Umbilical cord (tissue), 2 donors: ENCODE data around the gene GPD2. TPM values are rescaled to one million over a fixed set of nuclear protein-coding genes. Genes with fewer than 3 reads are reported as not detected.
"Not testable (repeated sequence)": the region's sequence is repeated elsewhere in the genome, so short reads cannot be mapped to it uniquely, and the experiment has no call there.

ENCODE experiments used
- DNase-seq: peaks from one replicate; pipeline ENCODE4 v3.0.0-alpha.2; 2015; ENCODE audit warnings: low spot score
- total RNA-seq: library from RNA; depleted of rRNA; stranded (reverse); fragments of >200 nt; gene quantifications from one replicate; pipeline ENCODE4 v1.2.3, GENCODE V29; 2014; ENCODE audit warnings: low replicate concordance; ENCODE audit not compliant: insufficient read depth

The GPD2 gene
- total RNA-seq, 1 donor from 2014 or later: 8.9 TPM

DNA sequence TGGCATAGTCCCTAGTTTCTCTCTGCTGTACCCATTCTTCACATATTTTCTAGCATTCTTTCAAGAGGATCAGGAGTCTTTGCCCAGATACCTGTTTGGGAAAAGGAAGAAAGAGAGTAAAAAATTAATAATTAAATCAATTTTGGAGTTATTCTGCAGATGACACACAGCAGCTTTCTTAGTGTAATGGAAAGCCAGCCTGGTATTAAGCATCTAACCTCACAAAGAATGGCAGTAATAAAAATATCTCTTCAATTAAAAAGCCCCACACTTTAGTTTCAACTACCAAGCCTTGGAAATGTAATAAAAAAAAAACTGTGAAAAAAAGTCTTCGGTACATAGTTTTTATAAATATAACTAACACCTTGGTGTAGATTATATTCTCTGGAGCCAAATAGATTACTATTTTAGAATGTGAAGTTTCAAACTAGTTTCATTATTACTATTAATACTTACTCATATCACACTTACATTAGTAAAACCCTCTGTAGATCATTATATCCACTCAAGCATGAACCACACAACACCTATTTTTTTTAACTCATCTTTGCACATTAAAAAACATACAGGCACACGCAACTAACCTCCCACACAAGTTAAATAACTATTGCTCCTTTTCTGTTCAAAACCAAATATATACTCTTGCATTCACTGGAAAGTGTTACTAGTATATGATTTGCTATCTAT lies 90.9 kb downstream of the GPD2 start:
- no peak for DNase-seq

DNA sequence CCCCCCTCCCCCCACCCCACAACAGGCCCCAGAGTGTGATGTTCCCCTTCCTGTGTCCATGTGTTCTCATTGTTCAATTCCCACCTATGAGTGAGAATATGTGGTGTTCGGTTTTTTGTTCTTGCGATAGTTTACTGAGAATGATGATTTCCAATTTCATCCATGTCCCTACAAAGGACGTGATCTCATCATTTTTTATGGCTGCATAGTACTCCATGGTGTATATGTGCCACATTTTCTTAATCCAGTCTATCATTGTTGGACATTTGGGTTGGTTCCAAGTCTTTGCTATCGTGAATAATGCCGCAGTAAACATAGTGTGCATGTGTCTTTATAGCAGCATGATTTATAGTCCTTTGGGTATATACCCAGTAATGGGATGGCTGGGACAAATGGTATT lies 92.4 kb downstream of the GPD2 start:
- DNase-seq: not testable (repeated sequence)

DNA sequence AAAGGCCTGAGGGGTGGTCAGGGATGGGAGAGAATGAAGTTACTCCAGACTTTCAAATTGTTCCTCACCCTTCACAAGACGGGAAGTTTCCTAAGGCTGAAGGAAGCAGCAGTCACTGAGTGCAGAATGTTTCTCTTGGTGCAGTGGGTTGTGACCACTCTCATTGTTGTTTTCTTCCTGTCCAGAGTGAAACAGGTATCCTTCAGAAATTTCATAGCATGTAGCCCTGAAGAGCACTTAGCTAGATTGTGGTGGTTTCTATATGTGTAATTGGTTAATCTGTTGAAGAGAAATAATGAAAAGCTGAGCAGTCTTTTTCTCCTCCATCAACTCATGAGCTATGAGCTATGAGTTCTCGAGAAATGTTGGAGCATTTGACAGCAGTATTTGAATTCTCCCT lies 96.8 kb downstream of the GPD2 start:
- DNase-seq: no peak

DNA sequence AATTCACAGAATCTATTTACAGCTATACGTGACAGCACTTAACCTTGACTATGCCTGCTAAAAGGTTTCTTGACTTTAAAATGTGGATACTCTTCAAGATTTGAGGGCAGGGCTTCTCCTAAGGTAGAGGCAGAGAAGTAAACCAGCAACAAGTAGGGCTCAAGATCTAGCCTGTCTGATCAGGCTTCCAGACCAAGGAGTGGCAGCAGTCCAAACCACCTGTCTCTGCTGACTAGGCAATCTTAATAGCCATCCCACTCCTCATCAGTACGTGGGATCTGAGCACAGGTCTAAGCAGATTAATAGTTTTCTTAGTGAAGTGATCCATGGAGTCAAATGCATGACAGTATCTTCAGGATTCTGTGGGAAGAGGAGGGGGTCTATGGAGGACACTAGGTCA lies 100.4 kb downstream of the GPD2 start:
- no peak for DNase-seq

DNA sequence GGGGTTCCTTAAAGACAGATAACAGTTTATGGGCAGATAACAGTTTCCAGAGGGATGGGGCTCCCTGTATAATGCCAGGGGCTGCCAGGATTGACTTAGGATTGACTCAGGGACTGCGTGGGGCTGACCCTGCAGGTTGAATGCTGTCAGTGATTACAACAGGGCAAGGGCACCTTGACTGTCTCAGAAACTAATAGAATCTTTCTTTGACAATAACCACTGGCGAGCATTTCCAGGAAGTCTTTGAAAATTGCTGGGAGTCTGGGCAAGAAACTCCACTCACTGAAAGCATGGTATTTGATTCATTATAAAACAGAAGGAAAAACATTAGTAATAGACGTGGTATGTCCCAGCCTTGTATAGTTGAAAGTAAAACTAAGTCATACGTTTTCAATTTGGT lies 101.0 kb downstream of the GPD2 start:
- DNase-seq: no peak

DNA sequence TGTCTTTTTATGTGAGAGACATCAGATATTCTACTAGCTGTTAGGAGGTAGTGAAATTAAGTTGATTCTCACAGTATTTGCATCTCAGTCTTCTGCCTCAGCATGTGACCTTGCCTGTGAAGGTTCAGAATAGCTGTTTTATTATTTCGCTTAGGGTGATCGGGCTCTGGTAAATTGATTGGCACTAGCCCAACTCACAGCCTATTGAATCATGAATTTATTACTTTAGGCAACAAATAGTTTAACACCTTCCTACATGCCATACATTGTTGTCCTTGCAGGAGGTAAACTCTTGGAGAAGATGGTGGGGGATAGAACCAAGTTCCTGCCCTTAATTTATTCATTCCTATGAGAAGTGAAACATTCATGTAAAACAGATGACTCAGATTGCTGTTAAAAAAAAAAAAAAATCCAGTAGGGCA lies 101.9 kb downstream of the GPD2 start:
- DNase-seq: no peak

DNA sequence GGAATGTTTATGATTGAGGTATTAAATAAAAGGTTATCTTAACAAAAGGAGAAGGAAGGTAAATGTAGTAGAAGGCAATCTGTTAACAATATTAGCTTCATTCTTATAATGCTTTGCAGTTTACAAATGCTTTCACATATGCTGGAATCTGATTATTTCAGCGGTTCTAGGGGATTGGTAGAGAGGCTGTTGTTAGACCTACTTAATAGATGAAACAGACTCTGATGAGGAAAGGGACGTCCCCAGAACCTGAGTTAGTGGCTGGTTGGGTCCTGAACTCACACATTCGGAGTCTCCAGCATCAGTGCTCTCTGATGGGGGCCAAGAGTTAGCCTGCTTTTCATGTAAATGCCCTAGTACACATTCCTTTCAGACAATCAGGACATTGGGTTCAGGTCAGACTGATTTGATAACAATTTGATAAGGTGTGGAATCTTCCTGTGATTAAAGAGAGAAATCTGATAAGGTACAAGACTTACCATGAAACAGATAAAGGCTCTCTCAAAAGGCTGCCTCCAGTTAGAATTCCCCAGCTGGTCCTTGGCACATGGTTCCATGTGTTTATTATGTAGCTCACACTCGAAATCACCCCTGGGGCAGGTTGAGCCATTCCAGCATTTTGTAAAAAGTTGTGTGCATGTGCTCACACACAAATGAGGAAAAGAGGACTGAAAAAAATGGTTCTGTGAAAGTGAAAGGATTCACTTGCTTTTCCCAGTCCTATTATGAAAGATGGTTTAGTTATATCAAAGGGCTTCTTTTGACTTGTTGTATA lies 103.1 kb downstream of the GPD2 start:
- no peak for DNase-seq

DNA sequence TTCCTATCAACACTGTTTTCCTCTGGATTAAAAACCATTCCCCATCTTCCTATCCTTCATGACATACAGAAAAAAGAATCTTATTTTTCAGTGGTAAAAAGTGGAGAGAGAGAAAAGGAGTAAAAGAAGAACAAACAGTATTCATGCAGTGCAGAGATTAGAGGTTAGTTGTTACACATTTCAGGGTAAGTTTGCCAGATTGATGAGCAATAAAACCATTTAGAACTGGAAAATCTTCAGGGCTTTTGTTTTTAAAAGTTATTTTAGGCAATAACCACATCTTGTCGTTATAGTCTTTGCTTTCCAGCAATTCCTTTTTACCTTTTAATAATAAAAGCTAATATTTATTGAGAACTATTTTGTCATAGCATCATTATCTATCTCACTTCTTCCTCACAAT lies 104.5 kb downstream of the GPD2 start:
- no peak for DNase-seq

DNA sequence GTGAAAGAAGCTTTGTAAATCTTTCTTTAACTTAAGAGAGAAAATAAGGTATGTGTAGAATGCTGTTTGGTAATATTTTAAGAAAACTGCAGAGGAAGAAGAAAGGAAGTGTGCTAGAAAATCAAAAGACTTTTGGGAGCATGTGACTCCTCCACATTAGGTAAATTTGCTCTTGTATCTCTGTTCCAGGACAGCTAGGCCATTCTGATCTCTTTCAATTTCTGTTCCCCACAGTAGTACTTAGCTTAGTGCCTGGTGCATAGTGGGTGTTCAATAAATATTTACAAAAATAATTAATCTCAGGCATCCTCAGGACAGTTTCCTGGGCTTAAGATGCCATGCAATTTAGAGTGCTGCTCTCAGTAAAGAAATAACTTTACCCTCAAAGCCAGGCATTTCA lies 105.0 kb downstream of the GPD2 start:
- no peak for DNase-seq

DNA sequence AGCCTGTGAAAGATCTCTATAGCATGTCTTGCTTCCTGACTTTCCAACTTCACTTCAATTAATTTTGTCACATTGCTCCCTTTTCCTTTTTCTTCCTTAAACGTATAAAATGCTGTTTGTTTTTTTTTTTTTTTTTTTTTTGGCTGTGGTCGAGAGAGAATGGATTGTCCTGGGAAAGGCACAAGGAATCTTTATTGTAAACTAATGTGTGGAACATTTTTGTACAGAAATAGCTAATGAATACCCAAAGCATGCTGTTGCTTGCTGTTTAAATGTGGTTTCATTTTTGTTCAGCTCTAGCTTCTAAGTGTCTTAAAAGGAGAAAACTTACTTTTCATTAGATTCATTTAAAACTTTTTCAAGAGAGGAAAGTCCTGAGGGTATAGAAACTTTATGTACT lies 105.5 kb downstream of the GPD2 start:
- no peak for DNase-seq

DNA sequence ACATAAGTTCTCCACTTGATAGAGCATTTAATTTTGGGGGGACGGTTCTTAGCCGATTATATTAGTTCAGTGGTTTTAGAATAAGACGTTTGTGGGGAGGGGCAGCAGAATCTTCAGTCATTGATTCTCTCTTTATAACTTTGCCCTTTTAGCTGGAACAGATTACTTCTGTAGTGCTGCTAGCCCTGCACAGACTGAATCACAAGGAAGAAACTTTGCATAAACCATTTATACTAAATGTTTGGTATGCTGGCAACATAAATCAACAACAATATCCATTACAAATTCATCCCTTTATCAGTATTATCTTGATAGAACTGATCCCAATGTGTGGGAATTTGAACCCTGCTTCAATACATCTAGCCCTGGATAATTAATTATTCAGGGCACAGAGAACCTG lies 112.2 kb downstream of the GPD2 start:
- no peak for DNase-seq

DNA sequence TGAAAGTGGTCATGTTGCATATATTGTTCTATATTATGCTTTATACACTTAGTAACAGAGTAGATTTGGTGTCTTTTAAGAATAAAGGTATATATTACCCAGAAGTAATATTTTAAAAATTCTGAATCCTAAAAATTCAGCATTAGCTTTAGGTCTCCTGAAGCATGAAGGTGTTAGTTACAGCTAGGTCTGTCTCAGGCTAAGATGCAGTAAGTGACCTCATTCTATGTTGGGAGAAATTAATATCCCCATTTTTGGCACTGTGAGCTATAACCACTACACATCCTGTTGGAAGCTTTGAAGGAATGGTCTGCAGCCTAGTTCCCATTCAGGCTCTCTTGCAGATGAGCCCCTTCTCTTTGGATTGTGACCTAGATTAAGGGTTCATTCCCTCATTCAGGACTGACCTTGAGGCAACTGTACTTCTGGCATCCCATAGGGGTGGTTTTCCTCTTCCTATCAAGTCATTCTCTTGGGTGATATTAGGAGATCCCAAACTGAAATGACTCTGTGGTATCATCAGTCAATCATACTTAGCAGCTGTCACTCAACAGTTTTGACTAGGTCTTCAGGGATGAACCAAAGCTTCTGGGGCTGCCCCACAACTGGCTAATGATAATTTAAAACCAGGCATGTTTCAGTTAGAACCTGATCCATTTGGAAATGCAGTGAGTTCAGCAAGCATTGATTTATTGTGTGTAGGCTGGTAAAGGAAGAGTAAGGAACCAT lies 117.7 kb downstream of the GPD2 start:
- no peak for DNase-seq

DNA sequence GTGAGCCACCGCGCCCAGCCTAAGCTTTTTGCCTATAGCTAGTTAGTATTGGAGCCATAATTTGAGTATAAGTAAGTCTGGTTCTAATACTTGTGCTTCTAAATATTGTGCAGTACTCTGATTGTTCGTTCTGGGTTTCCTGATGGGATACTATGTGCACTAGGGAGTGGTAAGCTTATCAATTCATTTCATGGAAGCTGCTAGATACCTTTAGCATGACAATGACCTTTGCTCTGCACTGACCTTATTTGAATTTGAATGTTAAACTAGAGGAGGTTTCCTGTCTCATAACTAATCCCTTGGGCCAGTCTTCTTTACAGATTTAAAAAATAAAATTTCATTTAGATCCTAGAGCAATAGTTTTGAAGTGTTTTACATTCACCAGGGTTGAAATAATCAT lies 125.1 kb downstream of the GPD2 start:
- no peak for DNase-seq

DNA sequence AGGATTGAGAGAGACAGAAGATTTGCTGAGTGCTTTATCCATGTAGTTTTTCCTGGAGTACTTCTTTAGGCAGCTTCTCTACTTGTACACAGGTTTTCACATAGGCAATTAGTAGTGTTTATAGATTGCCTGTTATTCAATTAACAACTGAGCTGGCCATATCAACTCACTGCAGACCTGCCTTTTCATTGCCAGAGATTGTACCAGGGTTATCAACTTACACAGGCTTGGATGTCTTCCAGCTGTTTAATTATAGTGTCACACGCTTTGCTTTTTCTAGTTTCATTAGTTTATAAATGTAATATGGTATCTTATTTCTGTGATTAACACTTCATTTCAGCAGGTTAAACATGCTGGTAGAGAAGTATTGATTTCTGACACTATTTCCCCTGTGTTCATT lies 125.9 kb downstream of the GPD2 start:
- DNase-seq: no peak

DNA sequence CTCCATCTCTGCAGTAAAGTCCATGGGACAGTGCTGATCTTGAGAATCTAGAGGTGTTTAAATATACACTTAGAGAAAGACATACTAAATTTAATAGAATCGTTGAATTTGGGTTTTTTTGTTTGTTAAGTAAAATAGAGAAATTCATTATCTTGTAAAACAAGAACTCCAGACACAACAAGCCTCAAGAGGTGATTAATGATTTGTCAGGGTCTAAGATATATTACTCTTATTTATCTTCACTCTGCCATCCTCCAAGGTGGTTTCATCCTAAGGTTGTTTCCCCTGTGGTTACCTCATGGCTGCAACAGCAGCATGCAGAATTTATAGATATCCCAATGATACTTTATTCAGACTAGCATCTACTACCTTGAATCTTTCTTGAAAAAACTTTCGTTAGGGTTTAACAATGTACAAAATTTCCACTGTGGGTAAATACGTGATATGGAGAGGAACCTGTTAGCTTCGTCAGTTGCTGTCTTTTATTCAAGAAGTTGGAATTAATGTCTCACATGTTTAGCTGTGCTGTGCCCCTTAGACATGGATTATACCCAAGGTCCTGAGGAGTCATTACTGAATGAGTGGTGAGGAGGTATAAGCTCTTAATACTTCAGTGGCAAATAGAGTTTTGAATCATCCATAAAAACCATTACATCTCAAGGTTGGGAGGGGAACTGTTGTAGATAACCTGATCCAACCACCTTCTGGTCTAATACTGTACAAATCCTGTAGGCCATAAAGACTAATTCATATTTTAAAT lies 128.0 kb downstream of the GPD2 start:
- no peak for DNase-seq

DNA sequence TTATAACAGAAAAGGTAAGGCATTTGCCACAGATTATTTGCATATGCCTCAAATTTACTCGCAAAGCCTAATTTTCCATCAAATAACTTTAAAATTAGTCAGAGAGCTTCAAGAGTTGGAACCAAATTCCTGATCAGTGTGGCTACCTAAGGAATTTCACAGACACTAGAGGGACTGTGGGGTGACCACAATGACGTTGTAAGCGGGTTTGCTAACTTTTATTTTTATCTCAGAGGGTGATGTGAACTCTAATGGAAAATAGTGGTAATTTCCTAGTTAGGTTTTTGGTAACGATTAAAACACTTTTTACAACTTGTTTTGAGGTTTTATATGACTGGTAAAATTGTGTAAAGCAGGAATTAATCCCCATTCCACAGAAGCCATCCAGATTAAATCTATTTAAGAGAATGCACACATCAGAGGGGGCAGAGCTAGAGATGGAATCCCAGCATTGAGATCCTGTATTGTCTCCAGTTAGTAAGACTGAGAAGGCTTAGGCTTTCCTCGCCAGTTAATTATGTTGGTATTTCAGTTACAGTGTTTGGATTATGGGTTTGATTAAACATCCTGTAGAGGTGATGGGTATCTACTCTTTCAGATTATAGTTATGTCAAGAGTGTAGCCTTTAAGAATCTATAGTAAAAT lies 129.0 kb downstream of the GPD2 start:
- no peak for DNase-seq

DNA sequence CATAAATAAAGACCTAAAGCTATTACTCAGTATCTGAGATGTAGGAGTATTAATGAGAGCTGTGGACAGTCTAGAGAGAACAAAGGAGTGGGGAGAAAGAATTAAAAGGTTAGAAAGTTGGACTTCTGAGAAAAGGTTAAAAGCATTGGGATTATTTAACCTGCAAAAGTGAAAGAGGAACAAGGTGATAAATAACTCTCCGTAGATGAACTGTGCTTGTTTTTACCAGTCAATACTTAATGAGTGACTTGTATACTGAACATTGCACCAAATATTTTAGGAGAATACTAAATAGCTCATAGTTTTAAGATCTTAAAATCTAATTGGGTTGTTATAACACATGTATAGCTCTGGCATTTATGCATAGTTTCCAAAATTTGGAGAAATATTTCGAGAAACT lies 137.5 kb downstream of the GPD2 start:
- no peak for DNase-seq

DNA sequence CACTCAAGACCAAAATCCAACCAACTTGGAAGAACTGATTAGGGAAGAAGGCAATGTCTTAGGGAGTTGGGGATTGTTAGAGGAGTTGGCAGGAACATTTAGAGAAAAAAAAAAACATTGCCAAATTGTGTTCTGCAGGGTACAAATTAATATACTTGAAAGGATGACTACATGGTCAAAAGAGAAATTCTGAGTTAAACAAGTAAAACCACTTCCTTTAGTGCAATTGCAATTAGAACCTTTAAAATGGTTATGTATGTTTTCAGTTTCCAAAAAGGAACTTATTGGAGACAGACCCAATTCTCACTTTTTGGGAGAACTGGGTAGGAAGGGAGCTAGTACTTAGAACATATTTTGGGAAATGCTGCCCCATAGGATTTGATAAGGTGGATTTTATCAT lies 137.9 kb downstream of the GPD2 start:
- DNase-seq: no peak

DNA sequence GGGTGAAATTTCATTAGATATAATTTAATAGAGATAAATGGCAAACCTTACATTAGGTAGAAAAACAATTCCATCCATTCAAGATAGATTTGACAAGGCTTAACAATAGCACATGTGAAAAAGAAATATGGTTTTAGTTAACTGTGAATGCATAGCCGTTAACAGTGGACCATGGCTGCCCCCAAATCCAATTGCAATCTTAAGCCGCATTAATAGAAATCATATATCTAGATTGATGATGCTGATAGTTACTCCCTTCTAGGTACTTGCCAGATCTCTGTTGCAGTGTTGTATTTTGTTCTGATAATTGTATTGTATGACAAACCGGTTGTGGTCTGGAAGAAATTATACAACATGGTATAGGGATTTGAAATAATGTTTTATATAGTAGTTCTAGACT lies 139.8 kb downstream of the GPD2 start:
- no peak for DNase-seq

DNA sequence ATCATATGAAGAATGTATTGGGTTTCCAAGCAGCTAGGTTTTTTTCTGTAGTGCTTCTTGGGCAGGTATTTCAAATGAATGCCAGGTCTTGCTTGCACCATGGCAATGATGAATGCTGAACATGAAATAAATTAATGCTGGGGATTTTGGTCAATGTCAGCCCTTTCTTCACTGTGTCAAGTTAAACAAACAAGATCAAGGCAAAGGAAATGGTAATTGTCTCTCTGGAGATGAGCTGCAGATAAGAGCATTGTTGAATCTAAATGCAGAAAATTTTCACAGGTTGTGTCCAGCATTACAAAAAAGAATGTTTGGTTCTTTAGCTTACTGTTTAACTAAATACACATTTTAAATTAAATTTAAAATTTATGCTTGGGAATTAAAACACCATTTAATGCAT lies 144.3 kb downstream of the GPD2 start:
- DNase-seq: no peak

DNA sequence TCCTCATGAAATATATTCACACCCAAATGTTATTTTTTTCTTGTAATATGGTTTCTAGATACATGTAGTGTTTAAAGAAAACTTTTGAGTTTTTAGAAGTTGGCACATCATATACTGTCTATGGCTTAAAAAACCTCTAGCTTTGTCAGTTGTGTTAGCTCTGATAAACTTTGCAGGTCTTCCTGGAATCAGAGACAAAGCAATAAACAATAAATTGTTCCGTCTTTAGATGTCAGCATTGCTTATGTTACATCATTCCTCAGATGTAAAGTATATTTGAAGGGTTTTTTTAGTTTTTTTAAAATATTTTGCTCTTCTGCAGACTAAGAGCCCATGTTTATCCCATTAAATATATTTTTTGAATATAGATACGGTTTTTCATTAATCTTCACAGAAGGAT lies 145.1 kb downstream of the GPD2 start:
- no peak for DNase-seq

DNA sequence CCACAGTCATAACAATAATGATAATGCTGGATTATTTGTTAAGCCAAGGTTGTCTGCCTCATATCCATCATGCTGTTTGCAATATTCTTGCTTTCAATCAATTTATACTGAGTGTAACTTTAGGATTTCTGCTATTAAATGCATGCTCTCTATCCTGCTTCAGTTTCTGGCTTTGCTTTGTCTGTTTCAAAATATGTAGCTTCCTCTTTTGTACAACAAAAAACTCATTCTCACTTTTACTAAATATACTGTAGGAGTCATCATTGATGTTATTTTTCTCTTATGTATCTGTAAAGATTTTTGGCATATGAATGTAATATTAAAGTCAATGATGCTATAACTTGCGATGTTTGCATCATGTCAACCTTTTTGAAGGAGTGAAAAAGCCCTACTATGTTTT lies 149.3 kb downstream of the GPD2 start:
- DNase-seq: no peak
